RPMI8226 (cell line): ENCODE measurements around the gene LIG1.
A peak's percentile ranks its signal among the peaks of the same experiment; 100 is the strongest.

Source experiments
- DNase-seq: peaks from one replicate; pipeline ENCODE4 v3.0.0-alpha.2; 2015

The LIG1 gene

GRCh38 chr19:48169939-48170803 lies at the start of gene LIG1, which contains the start of gene ZSWIM9:
LIG1 (minus strand) TSS chr19:48170344; CDS start chr19:48165566, 4,778 bp downstream.
ZSWIM9 (plus strand) TSS chr19:48170680; CDS start chr19:48171803, 1,123 bp downstream.
- peak; percentile 92 for DNase-seq

DNA sequence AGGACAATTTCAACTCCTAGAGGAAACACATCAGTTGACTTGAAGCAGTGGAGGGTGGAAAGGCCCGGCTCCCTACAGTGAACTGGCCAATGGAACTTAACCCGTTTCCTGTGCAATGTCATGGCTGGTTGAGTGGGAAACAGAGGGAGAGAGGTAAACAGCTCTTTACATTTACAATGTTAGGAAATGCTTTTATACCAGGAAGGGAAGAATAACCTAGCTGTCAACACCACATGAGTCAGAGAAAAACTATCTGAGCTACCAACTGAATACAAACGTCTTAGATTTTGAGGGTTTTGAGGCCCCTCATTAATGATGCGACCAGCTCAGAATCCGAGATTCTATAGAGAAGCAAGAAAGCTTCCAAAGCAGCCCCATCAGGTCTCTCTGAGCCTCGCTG lies 48.9 kb upstream of the LIG1 start:
- DNase-seq: no peak

GRCh38 chr19:48216933-48217332 lies 46.8 kb upstream of the LIG1 start:
- no peak for DNase-seq

- DNase-seq: no peak
Measured at GRCh38 chr19:48213959-48214358, 43.8 kb upstream of the LIG1 start.

- DNase-seq: no peak
Measured at GRCh38 chr19:48210005-48210404, 39.9 kb upstream of the LIG1 start.

DNA sequence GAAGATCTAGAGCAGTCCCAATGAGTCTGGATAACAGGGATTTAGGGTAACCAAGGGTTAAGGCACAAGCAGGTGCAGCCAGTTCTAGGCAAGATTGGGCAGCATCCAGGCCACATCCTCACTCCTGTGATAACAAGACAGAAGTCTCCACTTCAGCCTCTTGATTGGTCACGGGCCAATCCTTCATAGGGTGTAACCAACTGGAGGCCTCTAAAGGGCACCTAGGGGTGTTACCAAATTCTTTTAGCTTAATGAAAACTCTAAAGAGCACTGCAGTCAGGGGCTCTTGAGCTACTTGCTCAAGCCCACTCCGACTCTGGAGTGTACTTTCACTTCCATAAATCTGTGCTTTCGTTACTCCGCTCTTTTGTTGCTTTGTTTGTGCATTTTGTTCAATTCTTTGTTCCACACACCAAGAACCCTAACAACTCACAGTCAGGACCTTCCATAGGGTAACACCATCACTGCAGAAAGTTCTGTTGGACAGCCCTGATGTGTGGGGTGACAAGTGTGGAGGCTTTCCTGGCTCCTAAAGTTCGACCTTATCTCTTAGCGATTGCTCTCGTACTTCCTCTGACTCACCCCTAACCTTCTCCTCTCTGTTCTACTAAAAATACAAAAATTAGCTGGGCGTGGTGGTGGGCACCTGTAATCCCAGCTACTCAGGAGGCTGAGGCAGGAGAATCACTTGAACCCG lies 36.4 kb upstream of the LIG1 start:
- DNase-seq: no peak

DNA sequence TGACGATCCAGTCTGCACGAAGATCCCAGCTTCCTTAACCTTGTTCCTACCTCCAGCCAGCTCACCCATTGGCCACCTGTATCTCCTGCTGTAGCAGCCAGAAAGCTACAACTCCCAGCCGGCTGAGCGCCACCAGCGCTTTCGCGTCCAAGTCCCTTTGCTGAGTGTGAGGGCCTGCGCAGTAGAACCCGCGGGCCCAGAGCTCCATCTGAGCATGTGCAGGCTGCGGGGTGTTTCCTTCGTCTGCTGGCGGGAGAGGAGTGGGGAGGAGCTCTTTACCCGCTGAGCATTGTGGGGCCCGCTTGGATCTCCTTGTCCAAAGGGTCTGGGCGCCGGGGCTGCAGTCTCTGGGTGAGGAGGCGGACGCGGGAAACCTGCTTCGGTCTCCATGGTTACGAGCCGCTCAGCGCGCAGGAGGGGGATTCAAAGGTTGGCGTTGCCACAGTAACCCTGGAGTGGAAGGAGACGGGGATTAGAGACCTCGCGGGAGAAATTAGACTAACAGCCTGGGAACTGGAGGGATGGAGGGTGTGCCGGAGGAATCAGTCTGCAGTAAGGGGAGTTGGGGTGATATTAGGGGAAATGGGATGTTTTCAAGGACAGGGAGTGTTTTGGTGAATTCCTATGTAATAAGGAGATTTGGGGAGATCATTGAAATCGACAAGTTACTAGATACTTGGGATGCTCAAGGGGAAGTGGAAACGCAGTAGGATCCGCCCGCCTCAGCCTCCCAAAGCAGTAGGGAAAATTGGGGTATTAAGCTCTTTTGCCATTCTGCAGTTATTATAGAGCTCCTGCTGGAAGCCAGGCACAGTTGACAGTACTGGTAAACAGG lies 33.9 kb upstream of the LIG1 start:
- peak; percentile 91 for DNase-seq

DNA sequence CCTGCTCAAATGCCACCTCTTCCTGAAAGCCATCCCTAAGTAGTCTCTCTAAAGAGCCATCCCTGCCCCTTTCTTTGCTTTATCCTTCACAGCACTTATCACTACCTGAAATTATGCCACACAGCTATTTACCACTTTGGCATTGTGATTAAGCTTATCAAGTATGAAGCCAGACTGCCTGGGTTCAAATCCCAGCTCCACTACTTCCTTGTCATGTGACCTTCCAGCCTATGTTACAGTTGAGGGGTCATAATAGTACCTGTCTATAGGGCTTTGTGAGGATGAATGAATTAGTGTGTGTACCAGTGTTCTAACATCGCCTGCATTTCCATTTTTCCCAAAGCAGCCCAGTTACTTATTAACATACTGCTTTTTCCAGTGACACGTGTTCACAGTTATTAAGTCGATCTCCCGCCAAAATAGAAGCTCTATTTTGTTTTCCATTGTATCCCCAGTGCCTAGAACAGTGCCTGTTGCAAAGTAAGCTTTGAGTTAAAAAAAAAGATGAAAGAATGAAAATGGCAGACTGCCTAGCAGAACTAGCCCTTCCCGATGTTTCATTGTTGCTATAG lies 33.2 kb upstream of the LIG1 start:
- no peak for DNase-seq

GRCh38 chr19:48196933-48197665 lies 27.0 kb upstream of the LIG1 start:
- DNase-seq: no peak

DNA sequence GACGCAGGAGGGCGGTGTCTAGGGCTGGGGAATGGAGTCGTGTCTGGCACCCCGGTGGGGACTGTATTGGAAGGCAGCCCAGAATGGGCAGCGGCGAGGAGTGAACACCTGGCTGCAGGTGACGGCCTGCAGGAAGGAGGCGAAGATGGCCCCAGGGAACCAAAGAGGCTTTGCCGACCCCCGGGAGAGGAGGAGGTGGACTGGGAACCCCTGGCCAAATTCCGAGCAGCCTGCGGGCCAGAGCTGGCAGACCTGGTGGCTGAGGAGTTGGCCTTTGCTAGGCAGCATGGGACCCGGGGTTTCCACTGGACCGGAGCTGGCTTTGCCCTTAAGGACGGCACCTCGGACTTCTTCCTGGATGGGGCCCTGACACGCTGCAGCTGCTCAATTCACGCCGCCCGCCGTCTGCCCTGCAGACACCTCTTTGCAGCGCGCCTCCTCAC lies 26.2 kb upstream of the LIG1 start:
- no peak for DNase-seq

DNA sequence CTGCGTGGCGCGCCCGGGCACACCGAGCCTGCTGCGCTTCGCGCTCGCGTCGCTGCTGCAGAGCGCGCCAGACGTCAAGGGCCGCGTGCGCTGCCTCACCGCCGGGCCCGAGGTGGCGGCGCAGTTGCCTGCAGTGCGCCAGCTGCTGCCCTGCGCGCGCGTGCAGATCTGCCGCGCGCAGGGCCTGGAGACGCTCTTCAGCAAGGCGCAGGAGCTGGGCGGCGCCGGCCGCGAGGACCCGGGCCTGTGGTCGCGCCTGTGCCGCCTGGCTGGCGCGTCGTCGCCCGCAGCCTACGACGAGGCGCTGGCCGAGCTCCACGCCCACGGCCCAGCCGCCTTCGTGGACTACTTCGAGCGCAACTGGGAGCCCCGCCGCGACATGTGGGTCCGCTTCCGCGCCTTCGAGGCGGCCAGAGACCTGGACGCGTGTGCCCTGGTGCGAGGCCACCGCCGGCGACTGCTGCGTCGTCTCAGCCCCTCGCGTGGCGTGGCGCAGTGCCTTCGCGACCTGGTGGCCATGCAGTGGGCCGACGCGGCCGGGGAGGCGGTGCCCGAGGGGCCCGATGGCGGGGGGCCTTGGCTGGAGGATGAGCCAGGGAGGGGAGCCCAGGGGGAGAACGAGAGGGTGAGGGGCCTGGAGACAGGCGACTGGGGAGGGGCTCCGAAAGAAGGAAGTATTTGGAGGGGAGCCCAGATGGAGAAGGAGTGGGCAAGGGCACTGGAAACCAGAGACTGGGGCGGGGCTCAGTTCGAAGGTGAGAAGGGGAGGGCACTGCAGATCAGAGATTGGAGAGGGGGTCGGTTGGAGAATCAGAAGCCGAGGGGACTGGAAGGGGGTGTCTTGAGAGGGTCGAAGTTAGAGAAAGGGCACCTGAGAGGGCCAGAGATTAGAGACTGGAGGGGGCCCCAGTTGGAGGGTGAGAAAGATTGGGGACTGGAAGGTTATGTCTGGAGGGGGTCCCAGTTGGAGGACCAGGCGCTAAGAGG lies 25.0 kb upstream of the LIG1 start:
- no peak for DNase-seq

DNA sequence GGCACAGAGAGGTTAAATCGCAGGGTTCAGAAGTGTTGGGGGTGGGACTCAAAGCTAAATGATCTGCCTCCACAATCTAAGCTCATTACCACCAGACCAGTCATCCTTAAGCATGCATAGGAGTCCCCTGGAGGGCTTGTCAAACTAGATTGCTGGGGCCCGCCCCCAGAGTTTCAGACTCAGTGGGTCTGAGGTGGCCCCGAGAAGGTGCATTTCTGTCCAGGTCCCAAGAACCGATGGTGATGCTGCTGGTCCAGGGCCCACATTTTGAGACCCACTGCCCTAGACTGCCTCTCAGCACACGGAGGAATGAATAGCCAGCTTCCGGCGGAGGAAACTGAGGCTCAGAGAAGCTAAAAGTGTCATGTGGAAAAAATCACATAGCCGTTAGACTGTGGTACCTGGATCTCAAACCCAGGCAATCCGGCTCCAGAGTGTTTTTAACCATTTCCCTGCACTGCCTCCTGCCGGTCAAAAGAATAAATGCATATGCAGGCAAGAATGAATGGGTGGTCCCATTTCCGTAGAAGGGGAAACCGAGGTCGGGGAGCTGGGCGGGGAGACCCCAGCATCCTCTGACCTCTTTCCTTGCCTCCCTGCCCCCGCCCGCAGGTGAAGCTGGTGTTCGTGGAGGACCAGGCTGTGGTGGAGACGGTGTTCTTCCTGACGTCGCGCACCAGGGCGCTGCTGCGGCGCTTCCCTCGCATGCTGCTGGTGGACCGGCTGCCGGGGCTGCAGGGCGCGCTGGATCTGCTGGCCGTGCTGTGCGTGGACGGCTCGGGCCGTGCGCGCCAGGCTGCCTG lies 24.1 kb upstream of the LIG1 start:
- DNase-seq: no peak

DNA sequence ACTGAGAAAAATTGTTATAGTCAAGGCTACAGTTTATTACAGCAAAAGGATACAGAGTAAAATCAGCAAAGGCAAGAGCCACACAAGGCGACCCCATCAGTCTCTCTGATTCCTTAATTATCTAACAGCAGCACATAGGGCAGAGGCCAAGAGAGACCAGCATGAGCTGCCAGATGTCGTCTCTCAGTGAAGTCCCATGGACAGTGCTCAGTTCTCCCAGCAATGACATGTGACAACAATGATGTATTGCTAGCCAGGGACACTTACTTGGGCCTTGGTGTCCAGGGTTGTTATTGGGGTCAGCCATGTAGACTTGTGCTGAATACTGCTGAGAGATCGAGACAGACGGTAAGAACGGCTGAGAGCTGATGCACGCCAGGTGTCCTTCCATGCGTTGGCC lies 22.6 kb upstream of the LIG1 start:
- DNase-seq: no peak

- DNase-seq: no peak
Measured at GRCh38 chr19:48190885-48191284, 20.7 kb upstream of the LIG1 start.

GRCh38 chr19:48190288-48190884 lies 20.2 kb upstream of the LIG1 start:
- peak; percentile 92 for DNase-seq

GRCh38 chr19:48186541-48186991 lies 16.4 kb upstream of the LIG1 start:
- DNase-seq: no peak

DNA sequence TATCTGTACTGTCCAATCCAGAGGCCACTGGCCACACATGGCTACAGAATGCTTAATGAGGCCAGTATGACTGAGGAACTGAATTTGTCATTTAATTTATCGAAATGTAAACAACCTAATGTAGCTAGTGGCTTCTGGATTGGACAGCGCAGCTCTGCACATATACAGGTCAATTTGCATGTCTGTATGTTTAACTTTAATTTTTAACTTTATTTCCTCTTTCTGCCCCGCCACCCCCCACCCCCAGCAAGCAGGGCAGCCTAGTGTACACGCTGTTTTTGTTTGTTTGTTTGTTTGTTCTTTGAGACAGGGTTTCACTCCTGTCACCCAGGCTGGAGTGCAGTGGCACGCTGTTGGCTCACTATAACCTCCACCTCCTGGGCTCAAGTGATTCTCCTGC lies 15.9 kb upstream of the LIG1 start:
- no peak for DNase-seq

GRCh38 chr19:48183356-48183755 lies 13.2 kb upstream of the LIG1 start:
- no peak for DNase-seq

DNA sequence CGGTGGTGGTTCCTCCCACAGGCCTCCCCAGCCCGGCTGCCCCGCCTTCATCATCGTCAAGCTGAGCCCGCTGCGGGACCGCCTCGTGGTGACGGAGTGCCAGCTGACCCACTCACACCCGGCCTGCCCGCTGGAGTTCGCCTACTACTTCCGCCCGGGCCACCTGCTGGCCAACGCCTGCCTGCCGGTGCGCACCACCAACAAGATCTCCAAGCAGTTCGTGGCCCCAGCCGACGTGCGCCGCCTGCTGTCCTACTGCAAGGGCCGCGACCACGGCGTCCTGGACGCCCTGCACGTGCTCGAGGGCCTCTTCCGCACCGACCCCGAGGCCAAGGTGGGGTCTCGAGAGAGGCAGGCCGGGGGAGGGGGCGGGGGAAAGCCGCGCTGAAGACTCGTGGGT lies 12.3 kb upstream of the LIG1 start:
- DNase-seq: no peak
